HL-60 (cell line): ENCODE results near the gene SLC23A2.
"Not testable (repeated sequence)": the region's sequence is repeated elsewhere in the genome, so short reads cannot be mapped to it uniquely, and the experiment has no call there.

Experiments used
- CTCF ChIP-seq: IDR thresholded peaks from one replicate; pipeline ENCODE4 v1.5.1; 2011; ENCODE audit warnings: low read length, control low read depth, inconsistent platforms; ENCODE audit not compliant: insufficient read depth
- GABPA ChIP-seq: IDR thresholded peaks from 2 replicates; pipeline ENCODE4 v1.6.1; 2012; ENCODE audit warnings: low read depth
- POLR2AphosphoS5 ChIP-seq: IDR thresholded peaks from 2 replicates; pipeline ENCODE4 v1.6.1; 2012; ENCODE audit warnings: low read depth
- REST ChIP-seq: IDR thresholded peaks from 2 replicates; pipeline ENCODE4 v1.6.1; 2012; ENCODE audit warnings: low read depth; ENCODE audit not compliant: insufficient replicate concordance

- TF ChIP-seq POLR2AphosphoS5, CTCF, REST, GABPA: not testable (repeated sequence)
Measured at GRCh38 chr20:5028258-5029059, 27.1 kb upstream of the SLC23A2 start.
